ENCODE results near the gene CDH13.

Gene CDH13

GRCh38 chr16:82793528-82794245 lies 166.9 kb downstream of the CDH13 start:
- DNase-seq, result no peak

- no peak for DNase-seq
These were observed 169.3 kb downstream of the CDH13 start for GRCh38 chr16:82796047-82796446.

- DNase-seq, result peak; percentile 14
These were observed 174.6 kb downstream of the CDH13 start for GRCh38 chr16:82801361-82801760.

- DNase-seq, result no peak
These were observed 179.1 kb downstream of the CDH13 start for GRCh38 chr16:82805866-82806265.

GRCh38 chr16:82807311-82807710 lies 180.5 kb downstream of the CDH13 start:
- DNase-seq, result no peak

- DNase-seq, result no peak
These were observed 181.3 kb downstream of the CDH13 start for GRCh38 chr16:82808036-82808435.

GRCh38 chr16:82810077-82810476 lies 183.3 kb downstream of the CDH13 start:
- DNase-seq, result no peak

- no peak for DNase-seq
These were observed 187.3 kb downstream of the CDH13 start for GRCh38 chr16:82814059-82814458.

- DNase-seq, result no peak
These were observed 192.5 kb downstream of the CDH13 start for GRCh38 chr16:82819286-82819685.

- no peak for DNase-seq
These were observed 194.1 kb downstream of the CDH13 start for GRCh38 chr16:82820855-82821254.

GRCh38 chr16:82824408-82824807 lies 197.6 kb downstream of the CDH13 start:
- peak; percentile 38 for DNase-seq

GRCh38 chr16:82829301-82829700 lies 202.5 kb downstream of the CDH13 start:
- DNase-seq, result peak; percentile 19

GRCh38 chr16:82830944-82831343 lies 204.2 kb downstream of the CDH13 start:
- no peak for DNase-seq

- peak; percentile 89 for DNase-seq
These were observed 206.1 kb downstream of the CDH13 start for GRCh38 chr16:82832821-82833220.

- DNase-seq, result peak; percentile 31
These were observed 206.7 kb downstream of the CDH13 start for GRCh38 chr16:82833378-82833993.

GRCh38 chr16:82834151-82834815 lies 207.5 kb downstream of the CDH13 start:
- DNase-seq, result peak; percentile 28

- peak; percentile 89 for DNase-seq
These were observed 208.9 kb downstream of the CDH13 start for GRCh38 chr16:82835487-82836155.

GRCh38 chr16:82841108-82841507 lies 214.3 kb downstream of the CDH13 start:
- DNase-seq, result no peak

GRCh38 chr16:82843606-82844271 lies 217.0 kb downstream of the CDH13 start:
- no peak for DNase-seq

- no peak for DNase-seq
These were observed 218.3 kb downstream of the CDH13 start for GRCh38 chr16:82845116-82845515.

- peak; percentile 26 for DNase-seq
These were observed 220.0 kb downstream of the CDH13 start for GRCh38 chr16:82846806-82847205.

- no peak for DNase-seq
These were observed 221.2 kb downstream of the CDH13 start for GRCh38 chr16:82848013-82848412.
